IMR-90 (cell line): ENCODE measurements around the gene RHBDD1. TPM values are rescaled to one million over a fixed set of nuclear protein-coding genes. Genes with fewer than 3 reads are reported as not detected.

ENCODE experiments used
- ATAC-seq: fragments of 200-7000 bp; cut with Tn5 transposase; 2 replicates; pipeline ENCODE4 v1.9.1; 2020; ENCODE audit warnings: low read depth, mild to moderate bottlenecking, moderate library complexity
- BruUV-seq: library from RNA; stranded (reverse); fragments of 400-500 nt; replicated peaks from 2 replicates; lab custom pipeline; 2021; lab: Mats Ljungman, UMichigan
- CTCF ChIA-PET: fragments of 300-600 bp; formaldehyde crosslinking; extraction: SDS; loops from one replicate; lab custom pipeline; 2021; ENCODE audit warnings: antibody characterized with exemption; lab: Yijun Ruan, JAX
- POLR2A ChIA-PET: fragments of 300-600 bp; sonication (Branson Sonifier 250); formaldehyde crosslinking; loops from one replicate; lab custom pipeline; 2022; ENCODE audit warnings: antibody characterized with exemption; ENCODE audit not compliant: unreplicated experiment; lab: Charles Lee
- DNase-seq: peaks from one replicate; pipeline ENCODE4 v3.0.0; 2013
- H2AFZ ChIP-seq: replicated peaks from 2 replicates; pipeline ENCODE3; 2013; ENCODE audit warnings: low read length, mild to moderate bottlenecking; ENCODE audit not compliant: poor library complexity
- H2AK5ac ChIP-seq: 2 replicates; pipeline ENCODE4 v1.6.1; 2013; ENCODE audit warnings: low read depth, low read length, inconsistent platforms
- H2AK9ac ChIP-seq: replicated peaks from 2 replicates; pipeline ENCODE3; 2013; ENCODE audit warnings: mild to moderate bottlenecking, low read depth, low read length, moderate library complexity; ENCODE audit not compliant: poor library complexity
- H2BK120ac ChIP-seq: 2 replicates; pipeline ENCODE4 v1.6.1; 2013; ENCODE audit warnings: low read depth, low read length, inconsistent platforms
- H2BK15ac ChIP-seq: 3 replicates; pipeline ENCODE4 v1.6.1; 2013; ENCODE audit warnings: low read depth, low read length, inconsistent platforms
- H2BK20ac ChIP-seq: 2 replicates; pipeline ENCODE4 v1.6.1; 2013; ENCODE audit warnings: low read depth, mild to moderate bottlenecking, inconsistent platforms, low read length, moderate library complexity
- H2BK5ac ChIP-seq: 2 replicates; pipeline ENCODE4 v1.6.1; 2013; ENCODE audit warnings: mild to moderate bottlenecking, low read depth, low read length, inconsistent platforms; ENCODE audit not compliant: poor library complexity, severe bottlenecking
- H3K14ac ChIP-seq: replicated peaks from 2 replicates; pipeline ENCODE4 v1.6.1; 2013; ENCODE audit warnings: low read depth, low read length, inconsistent platforms
- H3K18ac ChIP-seq: 2 replicates; pipeline ENCODE4 v1.6.1; 2013; ENCODE audit warnings: low read depth, low read length, control low read depth
- H3K23ac ChIP-seq: 2 replicates; pipeline ENCODE4 v1.6.1; 2013; ENCODE audit warnings: low read depth, low read length, inconsistent platforms
- H3K27ac ChIP-seq: 2 replicates; pipeline ENCODE4 v1.5.1; 2013; ENCODE audit warnings: mild to moderate bottlenecking, control low read depth, low read length; ENCODE audit not compliant: insufficient read depth
- H3K27me3 ChIP-seq: 2 replicates; pipeline ENCODE4 v1.6.1; 2013; ENCODE audit warnings: low read length; ENCODE audit not compliant: control insufficient read depth, insufficient read depth
- H3K36me3 ChIP-seq: 2 replicates; pipeline ENCODE4 v1.6.1; 2013; ENCODE audit warnings: low read length, mixed read lengths; ENCODE audit not compliant: control insufficient read depth, insufficient read depth
- H3K4ac ChIP-seq: 2 replicates; pipeline ENCODE4 v1.6.1; 2013; ENCODE audit warnings: low read depth, low read length, inconsistent platforms
- H3K4me1 ChIP-seq: 2 replicates; pipeline ENCODE4 v1.6.1; 2013; ENCODE audit warnings: low read length, mixed read lengths; ENCODE audit not compliant: control insufficient read depth, insufficient read depth
- H3K4me2 ChIP-seq: 2 replicates; pipeline ENCODE4 v1.6.1; 2013; ENCODE audit warnings: low read depth, mild to moderate bottlenecking, control low read depth, low read length, moderate library complexity
- H3K4me3 ChIP-seq: 2 replicates; pipeline ENCODE4 v1.5.1; 2013; ENCODE audit warnings: low read depth, mild to moderate bottlenecking, control low read depth, low read length, moderate library complexity; ENCODE audit not compliant: insufficient read depth
- H3K56ac ChIP-seq: 2 replicates; pipeline ENCODE4 v1.6.1; 2013; ENCODE audit warnings: low read length, inconsistent platforms; ENCODE audit not compliant: insufficient read depth; ENCODE audit errors: extremely low read depth
- H3K79me1 ChIP-seq, 2 experiments: 2 replicates each; pipeline ENCODE4 v1.6.1; 2013; ENCODE audit warnings: low read length in 2 of 2, inconsistent platforms in 1 of 2, low read depth in 1 of 2
- H3K9ac ChIP-seq: 2 replicates; pipeline ENCODE4 v1.6.1; 2013; ENCODE audit warnings: low read depth, low read length, control low read depth
- H3K9me1 ChIP-seq: 2 replicates; pipeline ENCODE4 v1.6.1; 2013; ENCODE audit warnings: low read length, inconsistent platforms; ENCODE audit not compliant: insufficient read depth
- H3K9me3 ChIP-seq: 2 replicates; pipeline ENCODE4 v1.6.1; 2013; ENCODE audit warnings: low read length; ENCODE audit not compliant: control insufficient read depth, insufficient read depth
- H4K20me1 ChIP-seq: 2 replicates; pipeline ENCODE4 v1.6.1; 2013; ENCODE audit warnings: low read length, inconsistent platforms; ENCODE audit not compliant: insufficient read depth
- H4K5ac ChIP-seq: 2 replicates; pipeline ENCODE4 v1.6.1; 2013; ENCODE audit warnings: mild to moderate bottlenecking, low read depth, low read length, control low read depth
- H4K8ac ChIP-seq, 2 experiments: 2 replicates each; pipeline ENCODE4 v1.6.1; 2013; ENCODE audit warnings: low read depth in 2 of 2, low read length in 2 of 2, control low read depth in 1 of 2, inconsistent platforms in 1 of 2
- H4K91ac ChIP-seq: 2 replicates; pipeline ENCODE4 v1.6.1; 2013; ENCODE audit warnings: low read depth, low read length, inconsistent platforms; ENCODE audit not compliant: insufficient read depth
- CEBPB ChIP-seq: IDR thresholded peaks from 2 replicates; pipeline ENCODE4 v1.6.1; 2012; ENCODE audit warnings: low read depth, low read length, improper control_type of control experiment
- CHD1 ChIP-seq: IDR thresholded peaks from 2 replicates; pipeline ENCODE4 v1.6.1; 2012; ENCODE audit warnings: low read depth, low read length, improper control_type of control experiment
- FOS ChIP-seq: fragments of 150-350 bp; IDR thresholded peaks from 2 replicates; pipeline ENCODE4 v1.6.1; 2016; ENCODE audit warnings: low read depth, low read length
- MAFK ChIP-seq: IDR thresholded peaks from 2 replicates; pipeline ENCODE4 v1.6.1; 2012; ENCODE audit warnings: low read depth, low read length, improper control_type of control experiment
- MAZ ChIP-seq: IDR thresholded peaks from 2 replicates; pipeline ENCODE4 v1.6.1; 2012; ENCODE audit warnings: low read depth, mild to moderate bottlenecking, low read length, improper control_type of control experiment, moderate library complexity, borderline replicate concordance
- MXI1 ChIP-seq: IDR thresholded peaks from 2 replicates; pipeline ENCODE4 v1.6.1; 2012; ENCODE audit warnings: low read depth, mild to moderate bottlenecking, low read length, moderate library complexity, borderline replicate concordance
- NFE2L2 ChIP-seq: fragments of 150-350 bp; IDR thresholded peaks from 2 replicates; pipeline ENCODE4 v1.6.1; 2016; ENCODE audit warnings: low read depth, mild to moderate bottlenecking, low read length
- POLR2A ChIP-seq: IDR thresholded peaks from 2 replicates; pipeline ENCODE4 v1.6.1; 2012; ENCODE audit warnings: mild to moderate bottlenecking, low read depth, low read length
- RAD21 ChIP-seq: IDR thresholded peaks from 2 replicates; pipeline ENCODE4 v1.6.1; 2012; ENCODE audit warnings: low read length, improper control_type of control experiment
- RCOR1 ChIP-seq: IDR thresholded peaks from 2 replicates; pipeline ENCODE4 v1.6.1; 2012; ENCODE audit warnings: mild to moderate bottlenecking, low read length, improper control_type of control experiment; ENCODE audit not compliant: insufficient replicate concordance
- SMC3 ChIP-seq: fragments of 150-350 bp; IDR thresholded peaks from 2 replicates; pipeline ENCODE4 v1.6.1; 2016; ENCODE audit warnings: low read depth, mild to moderate bottlenecking, antibody characterized with exemption, low read length, moderate library complexity
- dilution Hi-C: fragments of 300-500 bp; cut with HindIII; formaldehyde crosslinking; loops from one replicate; pipeline ENCODE4 v1.14.3; 2018; ENCODE audit warnings: low sequenced_read_pairs; ENCODE audit not compliant: unreplicated experiment
- in situ Hi-C: fragments of 300-500 bp; cut with MboI; formaldehyde crosslinking; loops from 3 replicates; pipeline ENCODE4 v1.14.3; 2019; ENCODE audit warnings: low sequenced_read_pairs, inconsistent platforms, mixed read lengths
- intact Hi-C: fragments of 100-400 bp; cut with micrococcal nuclease; formaldehyde crosslinking; loops from 2 replicates; pipeline ENCODE4 v1.10.0; 2022
- polyA plus RNA-seq, 3 experiments: library from polyadenylated mRNA; depleted of rRNA; stranded (reverse); fragments of >200 nt; gene quantifications; 2 replicates each; pipeline ENCODE4 v1.2.3, GENCODE V29; 2012; ENCODE audit warnings: low replicate concordance in 1 of 3
- total RNA-seq: library from RNA; depleted of rRNA; stranded (reverse); fragments of >200 nt; gene quantifications from 2 replicates; pipeline ENCODE4 v1.2.3, GENCODE V29; 2012
- TF ChIP-seq, protein P1 (sequence below): conservative IDR thresholded peaks from 2 replicates; pipeline ENCODE4 v1.5.1; 2012; ENCODE audit warnings: mild to moderate bottlenecking, low read depth, low read length, improper control_type of control experiment
- TF ChIP-seq, protein P2 (sequence below): fragments of 150-350 bp; IDR thresholded peaks from 2 replicates; pipeline ENCODE4 v1.6.1; 2017; ENCODE audit warnings: mild to moderate bottlenecking, antibody characterized with exemption, low read length, low read depth

RHBDD1 gene
- total and polyA plus RNA-seq, 2 of the 4 experiments (the other 2 are of a cell fraction) = 9.7 to 14.0 TPM

DNA sequence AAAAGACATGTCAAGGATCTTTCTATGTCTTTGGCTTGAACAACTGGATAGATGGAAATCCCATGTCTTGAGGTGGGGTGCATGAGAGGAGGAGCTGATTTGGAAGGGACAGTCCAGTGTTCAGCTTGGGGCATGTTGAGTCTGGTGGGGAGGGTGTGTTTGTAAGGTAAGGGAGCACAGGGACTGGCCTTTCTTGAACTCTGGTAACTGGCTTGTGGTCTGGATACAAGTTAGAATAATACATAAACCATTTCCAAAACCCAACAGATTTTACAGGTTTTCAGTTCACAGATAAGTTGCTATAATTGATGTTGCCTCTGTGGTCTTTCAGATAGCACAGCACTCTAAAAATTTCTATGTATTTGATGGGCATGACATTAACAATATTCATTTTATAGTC, 24.2 kb downstream of the RHBDD1 start:
- peaks cover 8 to 18% of the 10 kb centered on the region in 2 experiments; a peak in 3 of 4 replicates for H3K79me1 ChIP-seq
- no peaks in the 10 kb centered on the region for H3K4me1 ChIP-seq
- H2BK15ac ChIP-seq = no peak overlapping the region
- peaks cover 1% of the 10 kb centered on the region for H3K36me3 ChIP-seq
- H3K9ac ChIP-seq = no peak overlapping the region
- no peak overlapping the region for H3K23ac ChIP-seq
- no peaks in the 10 kb centered on the region for H3K27me3 ChIP-seq
- ChIA-PET POLR2A (no interaction called here), CTCF (interaction anchor here (0.7 kb wide), 1 partner anchor 9 kb away, joined by 3 read pairs; no protein-coding TSS in a partner anchor)
- no peak overlapping the region for H2BK20ac ChIP-seq
- H3K4me3 ChIP-seq = no peak overlapping the region
- no peak overlapping the region for H2AFZ ChIP-seq
- H2AK9ac ChIP-seq = no peak overlapping the region
- dilution Hi-C loops = no loop called here
- H4K91ac ChIP-seq = no peak overlapping the region
- H3K18ac ChIP-seq = no peak overlapping the region
- no TSS peak for BruUV-seq
- no peak overlapping the region for H3K14ac ChIP-seq
- DNase-seq = no peak
- no peak overlapping the region for H2BK5ac ChIP-seq
- in situ Hi-C loops = no loop called here
- H4K5ac ChIP-seq = no peak overlapping the region
- no peak overlapping the region for H3K4ac ChIP-seq
- ATAC-seq = no peak
- H2AK5ac ChIP-seq = no peak overlapping the region
- H3K27ac ChIP-seq = no peak overlapping the region
- no peak overlapping the region for H3K4me2 ChIP-seq
- H3K56ac ChIP-seq = no peak overlapping the region
- intact Hi-C loops = no loop called here
- no peaks in the 10 kb centered on the region for H4K20me1 ChIP-seq
- no peak for TF ChIP-seq CEBPB
- no peak for TF ChIP-seq MXI1
- TF ChIP-seq RCOR1 = no peak
- TF ChIP-seq FOS = no peak
- no peak for TF ChIP-seq MAFK
- TF ChIP-seq NFE2L2 = no peak
- TF ChIP-seq SMC3 = no peak
- TF ChIP-seq POLR2A = no peak
- TF ChIP-seq CHD1 = no peak
- TF ChIP-seq, protein P1, sequence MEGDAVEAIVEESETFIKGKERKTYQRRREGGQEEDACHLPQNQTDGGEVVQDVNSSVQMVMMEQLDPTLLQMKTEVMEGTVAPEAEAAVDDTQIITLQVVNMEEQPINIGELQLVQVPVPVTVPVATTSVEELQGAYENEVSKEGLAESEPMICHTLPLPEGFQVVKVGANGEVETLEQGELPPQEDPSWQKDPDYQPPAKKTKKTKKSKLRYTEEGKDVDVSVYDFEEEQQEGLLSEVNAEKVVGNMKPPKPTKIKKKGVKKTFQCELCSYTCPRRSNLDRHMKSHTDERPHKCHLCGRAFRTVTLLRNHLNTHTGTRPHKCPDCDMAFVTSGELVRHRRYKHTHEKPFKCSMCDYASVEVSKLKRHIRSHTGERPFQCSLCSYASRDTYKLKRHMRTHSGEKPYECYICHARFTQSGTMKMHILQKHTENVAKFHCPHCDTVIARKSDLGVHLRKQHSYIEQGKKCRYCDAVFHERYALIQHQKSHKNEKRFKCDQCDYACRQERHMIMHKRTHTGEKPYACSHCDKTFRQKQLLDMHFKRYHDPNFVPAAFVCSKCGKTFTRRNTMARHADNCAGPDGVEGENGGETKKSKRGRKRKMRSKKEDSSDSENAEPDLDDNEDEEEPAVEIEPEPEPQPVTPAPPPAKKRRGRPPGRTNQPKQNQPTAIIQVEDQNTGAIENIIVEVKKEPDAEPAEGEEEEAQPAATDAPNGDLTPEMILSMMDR = no peak
- TF ChIP-seq RAD21 = no peak
- TF ChIP-seq MAZ = no peak
- TF ChIP-seq, protein P2, sequence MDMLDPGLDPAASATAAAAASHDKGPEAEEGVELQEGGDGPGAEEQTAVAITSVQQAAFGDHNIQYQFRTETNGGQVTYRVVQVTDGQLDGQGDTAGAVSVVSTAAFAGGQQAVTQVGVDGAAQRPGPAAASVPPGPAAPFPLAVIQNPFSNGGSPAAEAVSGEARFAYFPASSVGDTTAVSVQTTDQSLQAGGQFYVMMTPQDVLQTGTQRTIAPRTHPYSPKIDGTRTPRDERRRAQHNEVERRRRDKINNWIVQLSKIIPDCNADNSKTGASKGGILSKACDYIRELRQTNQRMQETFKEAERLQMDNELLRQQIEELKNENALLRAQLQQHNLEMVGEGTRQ = no peak
- H3K9me1 ChIP-seq = peaks cover 8% of the 10 kb centered on the region; the same call in 1 of the 2 replicates
- no peaks in the 10 kb centered on the region for H3K9me3 ChIP-seq
- no peak overlapping the region for H2BK120ac ChIP-seq
- no peak overlapping the region for H4K8ac ChIP-seq
